K562 (cell line): Measurements from ENCODE around the gene CTNNA3. TPM values are rescaled to one million over a fixed set of nuclear protein-coding genes. Genes with fewer than 3 reads are reported as not detected.

ENCODE experiments used
- ATAC-seq: fragments of 200-7000 bp; cut with Tn5 transposase; 3 replicates; pipeline ENCODE4 v1.9.1; 2020; ENCODE audit warnings: moderate library complexity
- BruUV-seq: library from RNA; stranded (reverse); fragments of 400-500 nt; replicated peaks from 2 replicates; lab custom pipeline; 2021; lab: Mats Ljungman, UMichigan
- CTCF ChIA-PET: fragments of 300-600 bp; formaldehyde crosslinking; extraction: SDS; loops from one replicate; lab custom pipeline; 2021; ENCODE audit warnings: low intra/inter-chr PET ratio; lab: Yijun Ruan, JAX
- POLR2A ChIA-PET: fragments of 300-600, 350-650 bp; sonication (Branson Sonifier 250); formaldehyde crosslinking; extraction: SDS; loops from one replicate; lab custom pipeline; 2021; ENCODE audit warnings: antibody characterized with exemption, inconsistent platforms; lab: Yijun Ruan, JAX
- DNase-seq, 4 experiments: peaks; one replicate each; pipeline versions ENCODE4 v3.0.0 to v3.0.0-alpha.2; 2011 to 2018; ENCODE audit warnings: low spot score in 3 of 4, mixed read lengths in 3 of 4; ENCODE audit errors: extremely low read depth in 1 of 4
- FAIRE-seq: peaks from 2 replicates; lab custom pipeline; 2011; peaks lifted over from hg19 to GRCh38; lab: Jason Lieb, UNC
- H2AFZ ChIP-seq: 2 replicates; pipeline ENCODE4 v1.6.0; 2011; ENCODE audit warnings: low read depth, low read length, control low read depth, inconsistent platforms
- H3K27ac ChIP-seq: fragments of 200-600 bp; 3 replicates; pipeline ENCODE4 v1.8.0; 2011; ENCODE audit warnings: low read depth, mild to moderate bottlenecking, control low read depth, inconsistent platforms, low read length, moderate library complexity, mixed read lengths; ENCODE audit errors: extremely low read depth
- H3K27me3 ChIP-seq, 2 experiments: fragments of 300-600 bp in 1 of 2; 2 replicates in 1 of 2; 3 replicates in 1 of 2; pipeline versions ENCODE4 v1.6.0 to v1.8.0; 2011; ENCODE audit warnings: inconsistent platforms in 2 of 2, low read length in 2 of 2, mild to moderate bottlenecking in 1 of 2, mixed read lengths in 1 of 2, moderate library complexity in 1 of 2; ENCODE audit not compliant: control insufficient read depth in 2 of 2, insufficient read depth in 2 of 2
- H3K36me3 ChIP-seq: fragments of 300-600 bp; 3 replicates; pipeline ENCODE4 v1.8.0; 2011; ENCODE audit warnings: mild to moderate bottlenecking, low read length, inconsistent platforms; ENCODE audit not compliant: control insufficient read depth, insufficient read depth
- H3K4me1 ChIP-seq, 2 experiments: fragments of 200-600 bp in 1 of 2; replicated peaks in 1 of 2; 2 replicates in 1 of 2; 3 replicates in 1 of 2; pipeline versions ENCODE4 v1.5.1 to v1.8.0; 2011; ENCODE audit warnings: inconsistent platforms in 2 of 2, low read length in 2 of 2, mild to moderate bottlenecking in 1 of 2, mixed read lengths in 1 of 2, moderate library complexity in 1 of 2; ENCODE audit not compliant: control insufficient read depth in 2 of 2, insufficient read depth in 2 of 2
- H3K4me2 ChIP-seq: 2 replicates; pipeline ENCODE4 v1.6.1; 2011; ENCODE audit warnings: low read length, control low read depth, inconsistent platforms, mixed read lengths; ENCODE audit not compliant: insufficient read depth
- H3K4me3 ChIP-seq: fragments of 200-600 bp; sonication (generic), shearing (Covaris generic); 2 replicates; pipeline ENCODE4 v1.5.1; 2016; ENCODE audit warnings: control low read depth, inconsistent platforms
- H3K79me2 ChIP-seq: fragments of 200-600 bp; 3 replicates; pipeline ENCODE4 v1.8.0; 2011; ENCODE audit warnings: low read length, inconsistent platforms; ENCODE audit not compliant: control insufficient read depth, insufficient read depth
- H3K9ac ChIP-seq, 2 experiments: 2 replicates each; pipeline versions ENCODE4 v1.6.0 to v1.6.1; 2011; ENCODE audit warnings: low read depth in 2 of 2, low read length in 2 of 2, control low read depth in 1 of 2, inconsistent platforms in 1 of 2, mild to moderate bottlenecking in 1 of 2, mixed read lengths in 1 of 2; ENCODE audit not compliant: insufficient read depth in 1 of 2
- H3K9me1 ChIP-seq: one replicate; pipeline ENCODE4 v1.6.0; 2011; ENCODE audit warnings: inconsistent platforms, mild to moderate bottlenecking, low read length, moderate library complexity; ENCODE audit not compliant: control insufficient read depth, insufficient read depth
- H3K9me3 ChIP-seq: replicated peaks from 2 replicates; pipeline ENCODE4 v1.5.1; 2011; ENCODE audit warnings: low read depth, low read length, inconsistent platforms; ENCODE audit not compliant: control insufficient read depth, insufficient read depth
- H4K20me1 ChIP-seq: replicated peaks from 2 replicates; pipeline ENCODE4 v1.6.1; 2011; ENCODE audit warnings: low read length, inconsistent platforms, mixed read lengths; ENCODE audit not compliant: control insufficient read depth, insufficient read depth
- ARNT ChIP-seq, 2 experiments: fragments of 450-650 bp; IDR thresholded peaks; 2 replicates each; pipeline ENCODE4 v1.6.1; 2016; ENCODE audit warnings: mild to moderate bottlenecking in 1 of 2
- CC2D1A ChIP-seq: fragments of 450-650 bp; IDR thresholded peaks from 2 replicates; pipeline ENCODE4 v1.6.1; 2017; ENCODE audit warnings: mild to moderate bottlenecking
- PHB ChIP-seq: fragments of 250-450 bp; sonication (Bioruptor Pico); IDR thresholded peaks from 2 replicates; pipeline ENCODE4 v1.5.0; 2021
- PRPF4 ChIP-seq: fragments of 200-400 bp; formaldehyde crosslinking; IDR thresholded peaks from one replicate; pipeline ENCODE4 v1.6.1; 2017; ENCODE audit warnings: low read length, low read depth, mild to moderate bottlenecking; ENCODE audit not compliant: insufficient read depth, poor library complexity, severe bottlenecking
- RAD51 ChIP-seq: fragments of 450-650 bp; IDR thresholded peaks from 2 replicates; pipeline ENCODE4 v1.7.1; 2016; ENCODE audit warnings: low read depth, mild to moderate bottlenecking, borderline replicate concordance
- SMAD3 ChIP-seq: fragments of 450-650 bp; formaldehyde crosslinking; conservative IDR thresholded peaks from 2 replicates; pipeline ENCODE4 v1.4.0; 2020; ENCODE audit warnings: mild to moderate bottlenecking
- SMARCA4 ChIP-seq: fragments of 450-650 bp; IDR thresholded peaks from 2 replicates; pipeline ENCODE4 v1.6.1; 2016
- SPI1 ChIP-seq: IDR thresholded peaks from 2 replicates; pipeline ENCODE4 v1.6.1; 2011; ENCODE audit warnings: low read depth, low read length, control low read depth, borderline replicate concordance
- TARDBP ChIP-seq: fragments of 450-650 bp; IDR thresholded peaks from 2 replicates; pipeline ENCODE4 v1.6.1; 2016
- ZC3H4 ChIP-seq: sonication (generic); formaldehyde crosslinking; IDR thresholded peaks from 2 replicates; pipeline ENCODE4 v1.9.0; 2021; ENCODE audit warnings: missing genetic modification reagents, borderline replicate concordance
- ZNF146 ChIP-seq: IDR thresholded peaks from one replicate; pipeline ENCODE4 v1.6.1; 2018; ENCODE audit warnings: missing compliant biosample characterization; ENCODE audit not compliant: unreplicated experiment
- ZNF197 ChIP-seq: fragments of 200-800 bp; sonication (Bioruptor generic); IDR thresholded peaks from 2 replicates; pipeline ENCODE4 v1.6.1; 2016; ENCODE audit warnings: low read depth, missing genetic modification characterization, missing compliant biosample characterization
- ZNF644 ChIP-seq: fragments of 200-800 bp; sonication (Bioruptor generic); IDR thresholded peaks from 2 replicates; pipeline ENCODE4 v1.6.1; 2016; ENCODE audit warnings: low read depth, missing genetic modification characterization, missing compliant biosample characterization
- ZNF707 ChIP-seq: fragments of 250-450 bp; sonication (Bioruptor Pico); conservative IDR thresholded peaks from 2 replicates; pipeline ENCODE4 v1.8.0; 2022; ENCODE audit warnings: inconsistent platforms, mild to moderate bottlenecking, moderate library complexity
- ZNF79 ChIP-seq: fragments of 250-450 bp; sonication (Bioruptor Pico); IDR thresholded peaks from 2 replicates; pipeline ENCODE4 v1.4.0; 2020; ENCODE audit warnings: low read depth, mild to moderate bottlenecking, moderate library complexity
- in situ Hi-C: fragments of 300-500 bp; cut with MboI; formaldehyde crosslinking; loops from 4 replicates; pipeline ENCODE4 v1.15.0; 2018; ENCODE audit warnings: inconsistent platforms, mixed read lengths
- intact Hi-C: fragments of 100-400 bp; cut with micrococcal nuclease; formaldehyde crosslinking; loops from 2 replicates; pipeline ENCODE4 v1.14.2; 2022
- polyA plus RNA-seq, 8 experiments: library from polyadenylated mRNA; depleted of rRNA in 4 of 8; stranded (reverse) in 5 of 8; unstranded in 3 of 8; fragments of >200 nt; fragmentation: Nextera tagmentation in 2 of 8; fragmentation: Illumina TruSeq in 1 of 8; extraction: Ambion mirVana in 2 of 8; extraction: Trizol in 1 of 8; gene quantifications; 2 replicates each; pipeline versions ENCODE4 v1.2.1 to v1.2.3, GENCODE V29; 2011 to 2014; ENCODE audit warnings: inconsistent platforms in 1 of 8, missing spikeins in 1 of 8
- total RNA-seq, 7 experiments: library from RNA; depleted of rRNA in 6 of 7; stranded (reverse); fragments of >200 nt in 6 of 7; fragmentation: Illumina TruSeq in 2 of 7; extraction: Trizol in 2 of 7; gene quantifications; 2 replicates each; pipeline versions ENCODE4 v1.2.1 to v1.2.3, GENCODE V29; 2011 to 2021; ENCODE audit warnings: low replicate concordance in 1 of 7
- TF ChIP-seq, protein P1 (sequence below): fragments of 450-650 bp; IDR thresholded peaks from 2 replicates; pipeline ENCODE4 v1.6.1; 2017; ENCODE audit warnings: mild to moderate bottlenecking, moderate library complexity
- TF ChIP-seq, protein P2 (sequence below): fragments of 250-450 bp; sonication (Bioruptor Pico); IDR thresholded peaks from 2 replicates; pipeline ENCODE4 v1.4.0; 2020; ENCODE audit warnings: mild to moderate bottlenecking, moderate library complexity

The CTNNA3 gene
- total and polyA plus RNA-seq, 9 of the 15 experiments (the other 6 are each of a cell fraction or from before 2014, with no cell fraction given) = 0.04 TPM; not detected in 8

DNA sequence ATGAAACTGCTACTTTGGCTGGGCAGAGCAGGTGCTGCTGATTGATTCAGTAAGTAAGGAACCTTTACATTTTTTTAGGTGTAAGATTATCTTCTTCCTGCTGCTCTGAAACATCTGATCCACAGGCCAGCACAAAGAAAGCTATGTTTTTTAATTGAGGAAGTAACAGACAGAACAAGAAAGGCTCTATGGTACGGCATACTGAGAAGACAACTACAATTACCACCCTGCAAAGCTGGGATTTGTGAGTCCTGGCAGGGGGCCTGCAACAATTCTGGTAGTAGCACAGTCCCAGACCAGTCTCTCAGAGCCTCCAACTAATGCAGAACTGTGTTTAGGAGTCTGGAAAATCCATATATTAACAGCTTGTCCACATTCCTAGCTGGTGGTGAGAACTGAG lies 873.2 kb downstream of the CTNNA3 start (continued):
- no peak for TF ChIP-seq ZNF644 (tag)
- no peak for TF ChIP-seq ZNF197 (CRISPR knock-in tag)
- no peak for TF ChIP-seq ARNT (IDR thresholded peaks at IDR 0.05)
- no peak for TF ChIP-seq PHB
- TF ChIP-seq TARDBP = no peak

DNA sequence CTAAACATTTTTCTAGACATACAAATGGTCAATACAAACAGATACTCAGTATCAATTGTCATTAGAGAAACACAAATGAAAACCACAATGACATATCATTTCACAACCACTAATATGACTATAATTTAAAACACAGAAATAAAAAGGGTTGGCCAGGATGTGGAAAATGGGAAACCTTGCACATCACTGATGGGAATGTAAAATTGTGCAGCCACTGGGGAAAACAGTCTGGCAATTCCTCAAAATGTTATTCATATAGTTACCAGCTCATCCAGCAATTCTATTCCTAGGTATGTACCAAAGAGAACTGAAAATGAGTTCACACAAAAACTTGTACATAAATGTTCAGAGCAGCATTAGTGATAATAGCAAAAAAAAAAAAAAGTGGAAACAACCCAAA lies 876.3 kb downstream of the CTNNA3 start:
- ChIA-PET CTCF (no interaction called here), POLR2A (no interaction called here)
- Histone ChIP-seq H3K4me1 (no peaks in the 10 kb centered on the region), H2AFZ (no peak overlapping the region), H3K9me3 (no peaks in the 10 kb centered on the region; the same call in 1 of the 2 replicates), H3K79me2 (no peaks in the 10 kb centered on the region), H3K4me2 (no peak overlapping the region), H3K27me3 (no peaks in the 10 kb centered on the region), H3K9me1 (no peaks in the 10 kb centered on the region), H3K27ac (no peak overlapping the region), H3K4me3 (no peak overlapping the region), H3K9ac (no peak overlapping the region), H4K20me1 (no peaks in the 10 kb centered on the region), H3K36me3 (no peaks in the 10 kb centered on the region)
- no peak for FAIRE-seq
- ATAC-seq = no peak
- TF ChIP-seq ZC3H4 (CRISPR knock-in tag) (no peak), ZNF707 (no peak), PRPF4 (no peak), ZNF146 (no peak), SMARCA4 (no peak), SMAD3 (CRISPR knock-in tag) (no peak), ZNF79 (CRISPR knock-in tag) (no peak), RAD51 (no peak), SPI1 (no peak), CC2D1A (no peak)
- TF ChIP-seq, protein P1, sequence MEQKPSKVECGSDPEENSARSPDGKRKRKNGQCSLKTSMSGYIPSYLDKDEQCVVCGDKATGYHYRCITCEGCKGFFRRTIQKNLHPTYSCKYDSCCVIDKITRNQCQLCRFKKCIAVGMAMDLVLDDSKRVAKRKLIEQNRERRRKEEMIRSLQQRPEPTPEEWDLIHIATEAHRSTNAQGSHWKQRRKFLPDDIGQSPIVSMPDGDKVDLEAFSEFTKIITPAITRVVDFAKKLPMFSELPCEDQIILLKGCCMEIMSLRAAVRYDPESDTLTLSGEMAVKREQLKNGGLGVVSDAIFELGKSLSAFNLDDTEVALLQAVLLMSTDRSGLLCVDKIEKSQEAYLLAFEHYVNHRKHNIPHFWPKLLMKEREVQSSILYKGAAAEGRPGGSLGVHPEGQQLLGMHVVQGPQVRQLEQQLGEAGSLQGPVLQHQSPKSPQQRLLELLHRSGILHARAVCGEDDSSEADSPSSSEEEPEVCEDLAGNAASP = no peak
- TF ChIP-seq, protein P2, sequence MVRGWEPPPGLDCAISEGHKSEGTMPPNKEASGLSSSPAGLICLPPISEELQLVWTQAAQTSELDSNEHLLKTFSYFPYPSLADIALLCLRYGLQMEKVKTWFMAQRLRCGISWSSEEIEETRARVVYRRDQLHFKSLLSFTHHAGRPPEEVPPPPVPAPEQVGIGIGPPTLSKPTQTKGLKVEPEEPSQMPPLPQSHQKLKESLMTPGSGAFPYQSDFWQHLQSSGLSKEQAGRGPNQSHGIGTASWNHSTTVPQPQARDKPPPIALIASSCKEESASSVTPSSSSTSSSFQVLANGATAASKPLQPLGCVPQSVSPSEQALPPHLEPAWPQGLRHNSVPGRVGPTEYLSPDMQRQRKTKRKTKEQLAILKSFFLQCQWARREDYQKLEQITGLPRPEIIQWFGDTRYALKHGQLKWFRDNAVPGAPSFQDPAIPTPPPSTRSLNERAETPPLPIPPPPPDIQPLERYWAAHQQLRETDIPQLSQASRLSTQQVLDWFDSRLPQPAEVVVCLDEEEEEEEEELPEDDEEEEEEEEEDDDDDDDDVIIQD (CRISPR knock-in tag) = no peak
- BruUV-seq = no TSS peak
- intact Hi-C loops (no loop called here), in situ Hi-C loops (no loop called here)
- no peak for DNase-seq
